Left ventricle myocardium inferior (tissue), 1 donor: ENCODE results near the gene KLHL5. TPM values are rescaled to one million over a fixed set of nuclear protein-coding genes. Genes with fewer than 3 reads are reported as not detected.

Source experiments
- DNase-seq: peaks from one replicate; pipeline ENCODE4 v3.0.0-alpha.2; 2020
- H3K27ac ChIP-seq: fragments of 200-600 bp; replicated peaks from 2 replicates; pipeline ENCODE4 v1.8.0; 2021
- H3K27me3 ChIP-seq: fragments of 200-600 bp; 2 replicates; pipeline ENCODE4 v1.8.0; 2021; ENCODE audit warnings: low read depth
- H3K36me3 ChIP-seq: fragments of 200-600 bp; 2 replicates; pipeline ENCODE4 v1.8.0; 2021
- H3K4me1 ChIP-seq: fragments of 200-600 bp; 2 replicates; pipeline ENCODE4 v1.8.0; 2021
- H3K4me3 ChIP-seq: fragments of 200-600 bp; 2 replicates; pipeline ENCODE4 v1.8.0; 2021; ENCODE audit warnings: mild to moderate bottlenecking, moderate library complexity
- H3K9me3 ChIP-seq: fragments of 200-600 bp; replicated peaks from 2 replicates; pipeline ENCODE4 v1.8.0; 2021
- intact Hi-C: fragments of 100-400 bp; cut with micrococcal nuclease; formaldehyde crosslinking; loops from one replicate; pipeline ENCODE4 v1.11.0; 2022
- total RNA-seq: library from RNA; stranded (reverse); fragmentation: NEBNext Ultra II Directional; extraction: Animal tissue kit (Norgen Biotek cat#: 25700); gene quantifications from one replicate; pipeline ENCODE4 v1.2.1, GENCODE V29; 2021
- TF ChIP-seq, protein P1 (sequence below): fragments of 200-600 bp; IDR thresholded peaks from 2 replicates; pipeline ENCODE4 v1.8.0; 2021; ENCODE audit warnings: antibody characterized with exemption, mild to moderate bottlenecking, borderline replicate concordance
- donor health status: DM: no; HTN: yes; CAD: no; lungs with severe emphysema.

The KLHL5 gene
- total RNA-seq, 1 donor from 2014 or later: 11.2 TPM

DNA sequence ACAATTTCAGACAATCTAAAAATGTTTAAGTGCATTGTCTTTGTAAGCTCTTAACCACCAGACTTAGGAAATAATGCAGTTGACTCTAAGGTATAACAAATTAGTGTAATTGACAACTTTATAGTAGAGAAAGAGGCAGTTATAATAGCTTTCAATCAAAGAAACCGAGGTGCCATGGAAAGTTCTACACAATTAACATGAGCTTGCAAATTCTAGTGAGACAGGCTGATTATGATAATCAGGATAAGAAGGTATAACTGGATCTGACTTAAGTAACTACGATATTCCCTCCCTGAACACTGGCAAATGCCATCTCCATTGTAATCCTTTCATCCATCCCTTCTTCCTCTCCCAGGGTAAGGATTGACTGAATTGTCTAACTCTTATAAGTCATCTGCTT lies 11.4 kb upstream of the KLHL5 start:
- intact Hi-C loops: no loop called here
- H3K27ac ChIP-seq: no peak overlapping the region
- no peaks in the 10 kb centered on the region for H3K36me3 ChIP-seq
- no peaks in the 10 kb centered on the region for H3K9me3 ChIP-seq
- no peak for DNase-seq
- H3K4me1 ChIP-seq: peaks cover 53% of the 10 kb centered on the region
- H3K27me3 ChIP-seq: no peaks in the 10 kb centered on the region
- TF ChIP-seq, protein P1, sequence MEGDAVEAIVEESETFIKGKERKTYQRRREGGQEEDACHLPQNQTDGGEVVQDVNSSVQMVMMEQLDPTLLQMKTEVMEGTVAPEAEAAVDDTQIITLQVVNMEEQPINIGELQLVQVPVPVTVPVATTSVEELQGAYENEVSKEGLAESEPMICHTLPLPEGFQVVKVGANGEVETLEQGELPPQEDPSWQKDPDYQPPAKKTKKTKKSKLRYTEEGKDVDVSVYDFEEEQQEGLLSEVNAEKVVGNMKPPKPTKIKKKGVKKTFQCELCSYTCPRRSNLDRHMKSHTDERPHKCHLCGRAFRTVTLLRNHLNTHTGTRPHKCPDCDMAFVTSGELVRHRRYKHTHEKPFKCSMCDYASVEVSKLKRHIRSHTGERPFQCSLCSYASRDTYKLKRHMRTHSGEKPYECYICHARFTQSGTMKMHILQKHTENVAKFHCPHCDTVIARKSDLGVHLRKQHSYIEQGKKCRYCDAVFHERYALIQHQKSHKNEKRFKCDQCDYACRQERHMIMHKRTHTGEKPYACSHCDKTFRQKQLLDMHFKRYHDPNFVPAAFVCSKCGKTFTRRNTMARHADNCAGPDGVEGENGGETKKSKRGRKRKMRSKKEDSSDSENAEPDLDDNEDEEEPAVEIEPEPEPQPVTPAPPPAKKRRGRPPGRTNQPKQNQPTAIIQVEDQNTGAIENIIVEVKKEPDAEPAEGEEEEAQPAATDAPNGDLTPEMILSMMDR: no peak
- no peak overlapping the region for H3K4me3 ChIP-seq

GRCh38 chr4:39051492-39051891 lies 10.5 kb upstream of the KLHL5 start:
- Histone ChIP-seq H3K36me3 (no peaks in the 10 kb centered on the region), H3K4me3 (no peak overlapping the region), H3K27me3 (no peaks in the 10 kb centered on the region), H3K27ac (no peak overlapping the region), H3K4me1 (peaks cover 44% of the 10 kb centered on the region), H3K9me3 (no peaks in the 10 kb centered on the region)
- TF ChIP-seq, protein P1: no peak
- intact Hi-C loops: no loop called here
- no peak for DNase-seq

- TF ChIP-seq, protein P1: no peak
- Histone ChIP-seq H3K27me3 (no peaks in the 10 kb centered on the region), H3K36me3 (no peaks in the 10 kb centered on the region), H3K4me3 (no peak overlapping the region), H3K4me1 (peaks cover 20% of the 10 kb centered on the region), H3K27ac (no peak overlapping the region), H3K9me3 (no peaks in the 10 kb centered on the region)
- intact Hi-C loops: no loop called here
- DNase-seq: no peak
Measured at GRCh38 chr4:39053983-39054382, 8.0 kb upstream of the KLHL5 start.

DNA sequence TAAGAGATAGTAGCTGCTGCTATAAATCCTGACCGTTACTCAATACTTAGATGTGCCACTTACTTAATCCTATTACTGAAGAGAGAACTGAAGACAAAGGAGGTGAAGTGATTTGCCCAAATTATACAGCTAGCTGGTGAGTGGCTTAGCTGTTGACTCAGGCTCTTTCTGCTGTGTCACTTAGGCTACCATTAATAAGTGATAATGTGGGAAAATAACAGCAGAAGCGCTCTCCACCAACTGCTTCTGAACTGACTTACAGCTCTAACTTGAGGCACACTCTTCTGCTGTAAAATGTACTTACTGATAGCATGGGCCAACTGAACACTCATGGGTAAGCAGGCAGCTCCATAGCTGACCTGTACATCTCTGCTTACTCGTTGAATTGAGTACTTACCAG lies 7.5 kb upstream of the KLHL5 start:
- Histone ChIP-seq H3K27me3 (no peaks in the 10 kb centered on the region), H3K4me3 (no peak overlapping the region), H3K36me3 (no peaks in the 10 kb centered on the region), H3K9me3 (no peaks in the 10 kb centered on the region), H3K27ac (no peak overlapping the region), H3K4me1 (peaks cover 17% of the 10 kb centered on the region)
- TF ChIP-seq, protein P1: no peak
- intact Hi-C loops: no loop called here
- no peak for DNase-seq

- no peaks in the 10 kb centered on the region for H3K36me3 ChIP-seq
- DNase-seq: no peak
- H3K27me3 ChIP-seq: no peaks in the 10 kb centered on the region
- no peaks in the 10 kb centered on the region for H3K9me3 ChIP-seq
- TF ChIP-seq, protein P1: no peak
- peaks cover 8% of the 10 kb centered on the region for H3K4me1 ChIP-seq
- intact Hi-C loops: no loop called here
- no peak overlapping the region for H3K27ac ChIP-seq
- no peak overlapping the region for H3K4me3 ChIP-seq
Measured at GRCh38 chr4:39056023-39056422, 6.0 kb upstream of the KLHL5 start.

DNA sequence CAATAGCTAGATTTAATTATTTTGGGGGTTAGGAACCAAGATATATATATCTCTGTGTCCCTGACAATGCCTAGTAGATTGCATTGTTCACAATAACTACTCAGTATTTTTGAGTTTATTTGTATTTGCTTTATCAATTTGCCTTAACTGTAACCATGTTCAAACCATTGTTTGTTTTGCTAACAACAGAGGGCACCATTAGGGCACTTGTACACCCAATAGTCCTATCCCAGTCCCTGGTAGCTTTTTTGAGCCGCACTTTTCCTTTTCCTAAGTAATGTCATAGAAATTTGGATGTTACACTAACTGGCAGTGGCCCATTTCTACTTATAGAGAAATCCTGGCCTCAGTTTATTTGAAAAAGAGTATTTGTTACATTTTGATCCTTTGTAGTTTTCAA lies 575 bp upstream of the KLHL5 start:
- intact Hi-C loops: no loop called here
- H3K27ac ChIP-seq: no peak overlapping the region
- peaks cover 24% of the 10 kb centered on the region for H3K4me1 ChIP-seq
- H3K27me3 ChIP-seq: no peaks in the 10 kb centered on the region
- TF ChIP-seq, protein P1: no peak
- H3K36me3 ChIP-seq: no peaks in the 10 kb centered on the region
- H3K4me3 ChIP-seq: no peak overlapping the region
- no peaks in the 10 kb centered on the region for H3K9me3 ChIP-seq
- no peak for DNase-seq
